Retinal pigment epithelial cell (primary cell): ENCODE results near the gene AGAP3.
A peak's percentile ranks its signal among the peaks of the same experiment; 100 is the strongest.

Source experiments
- DNase-seq: peaks from one replicate; pipeline ENCODE4 v3.0.0-alpha.2; 2010; ENCODE audit warnings: low read depth
- H3K4me3 ChIP-seq: 2 replicates; pipeline ENCODE4 v1.5.1; 2011; ENCODE audit warnings: mild to moderate bottlenecking, low read length, control low read depth, moderate library complexity
- TF ChIP-seq, protein P1 (sequence below): conservative IDR thresholded peaks from 2 replicates; pipeline ENCODE4 v1.5.1; 2011; ENCODE audit warnings: low read depth, low read length, control low read depth, inconsistent platforms

AGAP3 gene

DNA sequence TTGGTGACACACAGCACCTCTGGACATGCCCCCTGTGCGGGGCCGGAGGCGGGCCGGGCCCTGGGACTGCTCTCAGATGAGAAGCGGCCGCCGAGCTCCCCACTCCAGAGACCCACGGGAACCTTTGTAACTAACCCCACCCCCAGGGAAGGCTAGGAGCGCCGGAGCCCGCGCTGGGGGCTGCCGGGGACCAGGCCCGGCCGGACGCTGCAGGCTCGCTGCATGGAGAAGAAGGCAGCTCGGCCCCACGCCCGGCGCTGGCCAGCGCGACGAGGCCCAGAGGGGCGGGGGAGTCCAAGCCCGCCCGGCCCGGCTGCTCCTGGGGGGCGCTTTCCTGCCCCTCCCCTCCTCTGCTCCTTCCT is 36.5 kb downstream of the AGAP3 start:
- DNase-seq, result no peak
- TF ChIP-seq, protein P1, sequence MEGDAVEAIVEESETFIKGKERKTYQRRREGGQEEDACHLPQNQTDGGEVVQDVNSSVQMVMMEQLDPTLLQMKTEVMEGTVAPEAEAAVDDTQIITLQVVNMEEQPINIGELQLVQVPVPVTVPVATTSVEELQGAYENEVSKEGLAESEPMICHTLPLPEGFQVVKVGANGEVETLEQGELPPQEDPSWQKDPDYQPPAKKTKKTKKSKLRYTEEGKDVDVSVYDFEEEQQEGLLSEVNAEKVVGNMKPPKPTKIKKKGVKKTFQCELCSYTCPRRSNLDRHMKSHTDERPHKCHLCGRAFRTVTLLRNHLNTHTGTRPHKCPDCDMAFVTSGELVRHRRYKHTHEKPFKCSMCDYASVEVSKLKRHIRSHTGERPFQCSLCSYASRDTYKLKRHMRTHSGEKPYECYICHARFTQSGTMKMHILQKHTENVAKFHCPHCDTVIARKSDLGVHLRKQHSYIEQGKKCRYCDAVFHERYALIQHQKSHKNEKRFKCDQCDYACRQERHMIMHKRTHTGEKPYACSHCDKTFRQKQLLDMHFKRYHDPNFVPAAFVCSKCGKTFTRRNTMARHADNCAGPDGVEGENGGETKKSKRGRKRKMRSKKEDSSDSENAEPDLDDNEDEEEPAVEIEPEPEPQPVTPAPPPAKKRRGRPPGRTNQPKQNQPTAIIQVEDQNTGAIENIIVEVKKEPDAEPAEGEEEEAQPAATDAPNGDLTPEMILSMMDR, result no peak
- H3K4me3 ChIP-seq, result no peak overlapping the region

DNA sequence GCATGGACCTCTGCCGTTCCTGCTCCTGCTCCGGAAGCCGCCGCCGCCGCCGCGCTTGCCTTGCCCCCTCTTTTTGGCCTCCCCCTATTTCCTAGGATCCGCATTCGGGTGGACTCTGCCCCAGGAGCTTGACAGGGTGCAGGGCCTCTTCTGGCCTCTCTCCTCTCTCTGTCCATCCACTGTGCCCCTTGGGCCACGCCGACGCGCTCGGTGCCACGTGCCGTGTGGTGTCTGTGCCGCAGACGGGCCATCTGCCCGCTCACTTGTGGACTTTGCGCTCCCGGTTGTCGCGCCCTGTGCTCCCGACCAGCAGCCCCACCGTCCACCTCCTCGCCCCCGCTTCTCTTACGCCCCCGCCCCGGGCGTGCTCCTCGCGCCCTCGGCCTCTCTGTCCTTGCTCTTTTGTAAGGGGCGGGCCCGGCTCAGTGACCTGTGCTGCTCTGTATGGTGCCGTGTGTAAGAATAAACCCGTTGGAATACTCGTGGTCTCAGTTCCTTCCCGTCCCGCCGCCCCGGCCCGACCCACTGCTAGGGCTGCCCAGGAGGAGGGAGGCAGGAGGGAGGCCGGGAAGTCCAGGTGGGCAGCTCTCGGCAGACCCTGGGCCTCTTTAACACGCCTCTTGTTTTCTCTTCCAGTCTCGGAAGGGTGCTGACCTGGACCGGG is 37.0 kb downstream of the AGAP3 start:
- TF ChIP-seq, protein P1, result no peak
- H3K4me3 ChIP-seq, result no peak overlapping the region

DNA sequence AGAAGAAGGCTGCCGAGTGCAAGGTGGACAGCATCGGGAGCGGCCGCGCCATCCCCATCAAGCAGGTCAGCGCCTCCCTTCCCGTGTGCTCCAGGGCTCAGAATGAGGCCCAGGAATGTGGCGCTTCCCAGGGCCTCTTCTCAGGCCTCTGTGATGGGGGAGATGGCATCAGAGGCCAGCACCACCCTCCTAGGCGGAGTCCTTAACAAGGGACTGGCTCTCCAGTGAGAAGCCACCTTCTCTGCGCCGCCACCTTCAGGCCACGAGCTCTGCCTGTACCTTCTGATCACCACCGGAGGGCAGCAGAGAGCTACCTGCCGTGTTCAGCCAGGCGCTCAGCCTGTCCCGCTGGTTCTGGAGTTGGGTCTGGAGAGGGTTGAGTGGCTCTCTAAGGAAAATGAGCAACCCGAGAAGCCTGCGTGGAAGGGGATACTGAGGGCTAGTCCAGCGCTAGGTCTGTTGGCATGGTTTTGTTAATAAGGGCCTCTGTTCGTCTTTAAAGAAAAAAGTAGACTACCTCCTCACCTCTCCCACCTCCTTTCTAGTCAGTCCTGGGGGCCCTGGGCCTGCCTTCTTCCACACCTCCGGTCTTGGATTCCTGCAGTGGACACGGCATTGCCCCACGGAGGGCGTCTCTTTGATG is 37.7 kb downstream of the AGAP3 start:
- no peak overlapping the region for H3K4me3 ChIP-seq
- peak; percentile 33 for DNase-seq
- TF ChIP-seq, protein P1, result peak; percentile 99

More for the DNA sequence above, 37.0 kb downstream of the AGAP3 start:
- no peak for DNase-seq

DNA sequence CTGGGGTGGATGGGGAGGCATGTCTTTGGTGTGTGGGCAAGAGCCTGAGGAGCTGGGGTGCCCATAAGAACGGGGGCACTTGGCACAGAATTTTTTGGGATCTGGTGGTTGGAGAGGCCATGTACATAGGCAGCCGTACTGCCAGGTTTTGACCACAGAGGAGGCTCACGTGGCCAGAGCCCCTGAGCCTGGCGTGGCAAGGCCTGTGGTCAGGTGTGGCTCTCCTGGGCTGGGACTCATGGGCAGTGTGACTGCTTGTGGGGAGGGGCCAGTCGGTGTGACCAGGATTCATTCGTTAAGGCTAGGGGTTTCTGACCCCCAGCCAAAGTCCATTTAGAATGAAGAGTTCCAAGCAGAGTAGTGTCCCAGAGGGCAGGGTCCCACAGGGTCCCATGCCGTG is 38.2 kb downstream of the AGAP3 start:
- DNase-seq, result no peak
- H3K4me3 ChIP-seq, result no peak overlapping the region
- TF ChIP-seq, protein P1, result no peak

DNA sequence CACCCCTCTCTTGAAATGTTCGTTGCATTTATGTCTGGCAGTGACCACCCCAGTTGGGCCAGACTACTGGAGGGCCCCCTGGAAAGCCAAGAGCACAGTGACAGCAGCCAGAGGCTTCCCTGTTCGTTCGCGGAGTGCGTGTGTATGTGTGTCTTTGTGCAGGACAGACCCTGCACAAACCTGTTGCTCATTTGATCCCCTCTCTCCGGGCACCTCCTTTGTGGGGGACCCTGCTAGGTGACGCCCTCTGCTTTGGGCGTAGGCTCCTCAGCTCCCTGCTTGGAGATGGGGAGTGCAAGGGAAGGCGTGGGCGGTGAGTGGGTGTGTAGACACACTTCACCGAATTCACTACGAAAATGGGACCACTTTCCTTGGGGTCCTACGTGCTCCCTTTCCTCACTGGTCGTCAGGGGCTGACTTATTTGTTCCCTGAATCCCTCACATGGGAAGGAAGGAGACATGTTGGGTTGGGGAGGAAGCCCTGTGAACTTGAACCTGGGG is 38.7 kb downstream of the AGAP3 start:
- DNase-seq, result no peak
- TF ChIP-seq, protein P1, result no peak
- no peak overlapping the region for H3K4me3 ChIP-seq

DNA sequence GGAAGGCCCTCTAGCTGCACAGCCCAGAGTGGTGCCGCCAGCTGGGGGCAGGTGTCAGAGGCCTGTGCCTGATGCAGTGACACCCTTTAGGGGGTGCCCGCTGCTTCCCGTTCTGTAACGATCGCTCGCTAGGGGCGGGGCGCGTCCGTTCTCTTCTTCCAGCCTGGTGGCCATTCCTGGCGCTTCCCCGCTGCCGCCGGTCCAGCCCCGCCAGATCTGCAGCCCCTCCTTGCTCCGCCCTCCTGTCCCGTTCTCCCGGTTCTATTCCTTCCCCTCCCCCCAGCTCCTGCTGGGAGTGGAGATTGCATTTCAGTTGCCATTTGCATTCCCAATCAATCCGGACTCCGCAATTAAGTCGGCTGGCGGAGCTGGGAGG is 39.2 kb downstream of the AGAP3 start:
- H3K4me3 ChIP-seq, result no peak overlapping the region
- TF ChIP-seq, protein P1, result no peak
- no peak for DNase-seq

DNA sequence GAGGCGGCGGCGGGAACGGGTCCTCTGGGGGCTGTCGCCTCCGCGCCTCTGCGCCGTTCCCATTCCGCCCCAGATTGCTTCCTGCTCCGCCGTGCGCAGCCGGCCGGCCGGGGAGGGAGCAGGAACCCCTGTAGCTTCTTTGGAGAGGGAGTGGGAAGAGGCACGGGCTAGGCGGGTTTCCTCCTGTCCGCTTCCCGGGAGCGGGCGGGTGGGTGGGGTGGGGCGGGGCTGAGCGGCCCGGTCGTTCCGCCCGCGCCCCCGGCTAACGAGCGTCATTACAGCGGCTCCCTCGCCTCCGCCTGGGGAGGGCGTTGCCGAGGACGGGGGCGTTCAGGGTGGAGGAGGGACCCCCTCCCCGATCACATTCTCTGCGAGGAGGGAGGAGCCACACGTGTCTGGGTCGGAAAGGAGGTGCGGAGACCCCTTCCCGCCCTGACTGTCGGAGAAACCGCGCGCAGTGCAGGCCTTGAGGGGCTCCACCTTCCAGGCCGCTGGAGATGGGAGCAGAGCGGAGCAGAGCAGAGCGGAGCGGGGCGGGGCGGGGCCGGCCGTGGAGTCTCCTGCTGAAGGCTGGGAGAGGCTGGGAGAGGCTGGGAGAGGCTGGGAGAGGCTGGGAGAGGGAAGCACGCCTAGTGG is 39.7 kb downstream of the AGAP3 start:
- no peak for DNase-seq
- no peak overlapping the region for H3K4me3 ChIP-seq
- TF ChIP-seq, protein P1, result no peak
